ENCODE results near the gene MAZ. TPM values are rescaled to one million over a fixed set of nuclear protein-coding genes. Genes with fewer than 3 reads are reported as not detected.
A peak's percentile ranks its signal among the peaks of the same experiment; 100 is the strongest.
"Not testable (repeated sequence)": the region's sequence is repeated elsewhere in the genome, so short reads cannot be mapped to it uniquely, and the experiment has no call there.

MAZ gene
- polyA plus RNA-seq (2011; rRNA removed) (105 and 172 TPM in 2 replicates), polyA minus RNA-seq (2011; rRNA and poly(A)+ RNA removed) (160 and 209 TPM in 2 replicates)

GRCh38 chr16:29806099-29806579, at the start of gene MAZ:
Gene MAZ (plus strand): TSS chr16:29806529. CDS start chr16:29806702, 173 bp downstream.
- ChIA-PET CTCF (interaction anchor here (2.8 to 3.0 kb wide), 3 partner anchors 10 to 42 kb away, joined by 15 to 30 read pairs (median 15); partner anchors contain the start of genes MVP and PAGR1), POLR2A (no interaction called here)
- Histone ChIP-seq H3K36me3 (ENCODE audit: control insufficient read depth, insufficient read depth, low read length) (peaks cover 17% of the 10 kb centered on the region), H3K4me3 (ENCODE audit: low read depth, low read length) (peak within 1 kb of the TSS; percentile 67), H3K27me3 (ENCODE audit: control insufficient read depth, insufficient read depth, low read length) (no peaks in the 10 kb centered on the region)
- DNase-seq (ENCODE audit: low read depth): no peak
- no peak for TF ChIP-seq CTCF (IDR thresholded peaks at IDR 0.05; ENCODE audit: insufficient read depth, low read depth, low read length)

- POLR2A ChIA-PET: no interaction called here
- no peak for DNase-seq (ENCODE audit: low read depth)
- Histone ChIP-seq H3K4me3 (ENCODE audit: low read depth, low read length) (no peak overlapping the region), H3K27me3 (ENCODE audit: control insufficient read depth, insufficient read depth, low read length) (no peaks in the 10 kb centered on the region; the same call in 1 of the 2 replicates), H3K36me3 (ENCODE audit: control insufficient read depth, insufficient read depth, low read length) (no peaks in the 10 kb centered on the region)
- CTCF ChIA-PET: interaction anchor here (0.6 to 2.1 kb wide), 4 partner anchors 9 to 317 kb away, joined by 3 to 5 read pairs (median 4); no protein-coding TSS in a partner anchor
- no peak for TF ChIP-seq CTCF (IDR thresholded peaks at IDR 0.05; ENCODE audit: insufficient read depth, low read depth, low read length)
Observed at GRCh38 chr16:29756654-29757053, 49.7 kb upstream of the MAZ start.

GRCh38 chr16:29757086-29757485, 49.2 kb upstream of the MAZ start:
- POLR2A ChIA-PET; H3K27me3 ChIP-seq (ENCODE audit: control insufficient read depth, insufficient read depth, low read length); H3K4me3 ChIP-seq (ENCODE audit: low read depth, low read length); DNase-seq (ENCODE audit: low read depth); H3K36me3 ChIP-seq (ENCODE audit: control insufficient read depth, insufficient read depth, low read length): not testable (repeated sequence)
- CTCF ChIA-PET: interaction anchor here (0.6 to 2.1 kb wide), 5 partner anchors 9 to 316 kb away, joined by 3 to 5 read pairs (median 4); no protein-coding TSS in a partner anchor

- ChIA-PET POLR2A (no interaction called here), CTCF (interaction anchor here (0.6 to 2.1 kb wide), 4 partner anchors 10 to 274 kb away, joined by 3 to 5 read pairs (median 3); no protein-coding TSS in a partner anchor)
- peak; percentile 31; the same call in 1 of the 2 replicates for TF ChIP-seq CTCF (IDR thresholded peaks at IDR 0.05; ENCODE audit: insufficient read depth, low read depth, low read length)
- no peaks in the 10 kb centered on the region for H3K36me3 ChIP-seq (ENCODE audit: control insufficient read depth, insufficient read depth, low read length)
- DNase-seq (ENCODE audit: low read depth): peak; percentile 13
- H3K27me3 ChIP-seq (ENCODE audit: control insufficient read depth, insufficient read depth, low read length): no peaks in the 10 kb centered on the region; the same call in 1 of the 2 replicates
- no peak overlapping the region for H3K4me3 ChIP-seq (ENCODE audit: low read depth, low read length)
Observed at GRCh38 chr16:29757950-29758466, 48.3 kb upstream of the MAZ start.

GRCh38 chr16:29760567-29761279, 45.6 kb upstream of the MAZ start:
- no peaks in the 10 kb centered on the region for H3K36me3 ChIP-seq (ENCODE audit: control insufficient read depth, insufficient read depth, low read length)
- no peak for DNase-seq (ENCODE audit: low read depth)
- ChIA-PET CTCF (interaction anchor here (2.5 kb wide), 1 partner anchor 24 kb away, joined by 8 read pairs; no protein-coding TSS in a partner anchor), POLR2A (no interaction called here)
- peaks cover 3% of the 10 kb centered on the region for H3K27me3 ChIP-seq (ENCODE audit: control insufficient read depth, insufficient read depth, low read length)
- H3K4me3 ChIP-seq (ENCODE audit: low read depth, low read length): no peak overlapping the region
- TF ChIP-seq CTCF (IDR thresholded peaks at IDR 0.05; ENCODE audit: insufficient read depth, low read depth, low read length): no peak

- H3K36me3 ChIP-seq (ENCODE audit: control insufficient read depth, insufficient read depth, low read length); H3K4me3 ChIP-seq (ENCODE audit: low read depth, low read length); DNase-seq (ENCODE audit: low read depth); POLR2A ChIA-PET; H3K27me3 ChIP-seq (ENCODE audit: control insufficient read depth, insufficient read depth, low read length): not testable (repeated sequence)
- CTCF ChIA-PET: interaction anchor here (2.5 kb wide), 1 partner anchor 24 kb away, joined by 8 read pairs; no protein-coding TSS in a partner anchor
Observed at GRCh38 chr16:29761280-29761651, 45.1 kb upstream of the MAZ start.

Measured in BJ (cell line).